Islet of Langerhans (tissue), 1 donor: Measurements from ENCODE around the gene KDM3B.

Source experiments
- FAIRE-seq: peaks from one replicate; lab custom pipeline; 2011; peaks lifted over from hg19 to GRCh38; lab: Jason Lieb, UNC

KDM3B gene

DNA sequence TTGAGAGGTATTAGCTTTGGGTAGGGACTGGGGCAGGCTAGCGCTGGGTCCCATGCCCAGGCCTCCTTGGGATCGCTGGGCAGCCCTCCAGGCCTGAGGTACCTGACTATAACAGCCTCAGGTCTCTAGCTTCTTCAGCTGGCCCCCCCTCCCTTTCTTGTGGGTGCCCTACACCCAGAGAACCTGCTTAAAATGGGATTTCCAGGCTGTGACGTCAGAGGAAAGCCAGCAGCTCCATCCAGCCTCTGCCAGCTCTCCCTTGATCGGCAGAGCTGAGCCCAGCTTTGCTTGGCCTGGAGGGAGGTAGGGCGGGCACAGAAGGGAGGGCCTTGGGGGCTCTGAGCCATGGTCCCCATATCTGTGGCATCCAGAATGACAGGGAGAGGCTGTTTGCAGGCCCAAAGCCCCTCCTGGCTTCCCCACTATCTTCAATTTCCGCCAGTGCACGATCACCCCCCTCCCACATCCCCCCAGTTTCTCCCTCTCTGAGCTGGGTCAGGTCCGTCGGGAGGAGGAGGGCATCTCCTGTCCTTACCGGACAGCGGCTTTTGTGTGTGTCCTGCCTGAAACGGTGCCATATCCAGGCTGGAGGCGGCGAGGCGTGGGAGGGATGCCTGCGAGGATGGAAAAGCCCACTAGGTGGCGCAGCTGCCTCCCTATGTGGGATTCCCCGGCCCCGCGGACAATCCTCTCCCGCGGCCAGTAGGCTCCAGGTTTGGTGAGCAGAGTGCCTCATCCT is 97.2 kb downstream of the KDM3B start:
- FAIRE-seq: no peak

DNA sequence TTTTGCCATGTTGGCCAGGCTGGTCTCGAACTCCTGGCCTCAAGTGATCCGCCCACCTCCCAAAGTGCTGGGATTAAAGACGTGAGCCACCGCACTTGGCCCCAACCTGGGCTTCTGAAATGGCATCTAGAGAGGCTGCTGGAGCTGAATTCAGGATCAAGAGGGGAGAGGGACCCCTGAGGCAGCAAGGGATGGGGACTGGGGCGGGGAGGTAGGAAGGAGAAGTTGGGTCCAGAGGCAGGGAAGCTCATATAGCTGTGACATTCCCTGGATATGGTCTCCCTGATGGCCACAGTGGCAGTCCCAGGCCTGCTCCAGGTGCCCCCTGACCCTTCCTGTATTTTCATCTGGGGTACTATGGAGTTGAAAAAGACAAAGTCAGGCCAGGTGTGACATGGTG is 98.5 kb downstream of the KDM3B start:
- FAIRE-seq: no peak

DNA sequence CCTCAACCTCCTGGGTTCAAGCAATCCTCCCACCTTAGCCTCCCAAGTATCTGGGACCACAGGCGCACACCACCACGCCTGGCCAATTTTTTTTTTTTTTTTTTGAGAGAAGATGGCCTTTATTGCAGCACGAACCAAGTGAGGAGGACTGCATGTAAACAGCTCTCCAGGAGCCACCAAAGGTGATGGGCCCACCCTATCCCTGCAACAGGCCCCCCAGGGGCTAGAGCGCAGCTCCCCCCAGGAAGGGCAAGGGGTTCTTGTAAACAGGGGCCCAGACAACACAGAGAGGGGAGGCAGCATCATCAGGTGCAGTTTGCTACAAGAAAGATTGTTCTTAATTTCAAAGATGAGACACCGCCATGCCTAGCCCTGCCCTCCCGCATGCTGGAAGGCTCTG is 100.2 kb downstream of the KDM3B start:
- FAIRE-seq: no peak

DNA sequence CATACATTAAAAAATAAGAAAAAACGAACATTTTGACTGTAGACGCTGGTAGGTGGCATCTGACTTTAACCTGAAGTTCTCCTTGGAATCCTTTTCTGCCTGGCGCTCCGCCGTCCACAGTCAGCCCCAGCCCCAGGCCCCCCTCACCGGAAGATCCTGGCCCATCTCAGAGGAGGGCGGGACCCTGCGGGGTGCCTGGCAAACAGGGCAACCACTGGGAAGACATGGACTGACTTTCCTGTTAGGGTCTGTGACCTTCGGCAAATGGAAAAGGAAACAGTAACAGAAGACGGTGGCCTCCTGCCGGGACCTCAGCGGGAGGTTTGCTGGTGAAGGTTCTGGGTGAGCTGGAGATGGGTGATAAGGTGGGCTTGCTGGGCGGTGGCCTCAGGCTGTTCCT is 101.1 kb downstream of the KDM3B start:
- FAIRE-seq: no peak

DNA sequence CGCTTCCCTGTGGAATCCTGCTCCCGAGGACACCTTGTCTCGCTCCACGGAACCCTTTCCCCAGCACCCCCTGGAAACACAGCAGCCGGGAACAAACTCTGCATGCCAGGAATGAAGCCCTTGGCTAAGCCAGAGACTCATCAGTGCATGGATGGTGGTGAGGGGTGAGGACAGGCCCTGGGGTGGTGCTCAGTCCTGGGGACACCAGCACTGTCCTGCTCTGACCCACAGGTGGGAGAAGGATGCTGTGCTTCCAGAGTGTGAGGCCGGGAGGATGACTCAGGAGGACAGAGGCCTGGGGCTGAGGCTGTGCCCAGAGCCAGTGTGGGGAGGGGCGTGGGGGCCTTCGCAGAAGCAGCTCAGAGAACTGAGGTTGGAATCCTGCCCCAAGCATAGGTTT is 101.6 kb downstream of the KDM3B start:
- no peak for FAIRE-seq

DNA sequence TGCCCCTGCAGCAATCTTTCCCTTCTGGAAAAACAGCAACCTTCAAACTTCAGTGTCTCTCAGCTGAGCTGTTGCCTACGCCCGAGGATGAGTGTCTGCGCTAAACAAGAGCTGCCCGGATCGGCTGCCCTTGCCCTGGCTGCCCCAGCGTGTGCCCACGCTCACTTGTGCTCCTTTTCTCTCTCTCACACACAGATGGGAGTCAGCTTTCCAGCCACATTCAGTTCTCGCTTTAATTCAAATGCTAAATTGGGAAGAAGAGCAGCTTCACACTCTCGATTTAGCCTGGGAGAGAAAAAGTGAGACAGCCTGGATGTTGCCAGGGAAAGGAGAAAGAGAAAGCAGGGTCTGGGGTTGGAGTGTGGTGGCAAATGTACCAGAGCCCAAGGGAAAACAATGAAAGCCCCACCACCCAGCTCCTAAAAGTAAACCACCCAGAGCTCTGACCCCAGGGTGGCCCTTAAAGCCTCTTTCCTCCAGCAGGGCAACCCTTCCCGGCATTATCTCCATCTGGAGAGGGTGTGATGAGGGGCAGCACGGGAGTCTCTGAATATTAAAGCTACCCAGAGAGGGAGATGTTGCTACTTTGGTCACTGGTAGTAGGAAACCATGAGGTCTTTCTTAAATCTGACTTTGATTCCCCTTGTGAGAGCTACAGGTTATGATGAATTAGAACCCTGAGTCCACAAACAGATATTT is 102.9 kb downstream of the KDM3B start:
- no peak for FAIRE-seq

DNA sequence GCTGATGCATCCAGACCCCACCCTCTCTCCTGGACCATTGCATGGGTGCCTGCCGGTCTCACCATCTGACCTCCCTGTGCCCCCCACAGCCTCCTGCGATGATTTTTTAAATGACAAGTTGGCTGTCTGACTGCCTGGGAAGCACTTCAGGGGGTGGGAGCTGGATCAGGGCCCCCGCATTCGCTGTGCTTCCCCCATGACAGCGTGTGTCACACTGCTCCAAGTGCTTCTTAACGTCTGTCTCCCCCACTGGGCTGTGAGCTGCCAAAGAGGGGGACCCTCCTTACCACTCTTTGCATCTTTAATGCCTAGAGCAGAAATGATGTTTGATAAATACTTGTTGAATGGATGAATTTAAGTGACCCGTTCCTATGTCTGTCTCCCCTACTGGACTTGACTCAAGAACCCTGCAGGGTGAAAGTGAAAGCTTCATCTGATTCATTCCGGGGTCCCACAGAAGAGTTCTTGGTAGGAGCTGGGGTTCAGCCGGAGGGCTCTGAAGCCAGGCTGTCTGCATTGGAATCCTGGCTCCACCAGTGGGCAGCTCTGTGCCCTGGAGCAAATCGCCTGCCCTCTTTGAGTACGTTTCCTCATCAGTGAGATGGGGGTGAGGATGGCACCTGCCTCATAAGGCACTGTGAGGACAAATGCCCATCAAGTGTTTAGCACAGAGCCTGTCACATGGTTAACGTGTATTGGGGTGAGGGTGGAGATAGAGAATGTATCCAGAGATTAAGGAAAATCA is 105.2 kb downstream of the KDM3B start:
- FAIRE-seq: no peak

DNA sequence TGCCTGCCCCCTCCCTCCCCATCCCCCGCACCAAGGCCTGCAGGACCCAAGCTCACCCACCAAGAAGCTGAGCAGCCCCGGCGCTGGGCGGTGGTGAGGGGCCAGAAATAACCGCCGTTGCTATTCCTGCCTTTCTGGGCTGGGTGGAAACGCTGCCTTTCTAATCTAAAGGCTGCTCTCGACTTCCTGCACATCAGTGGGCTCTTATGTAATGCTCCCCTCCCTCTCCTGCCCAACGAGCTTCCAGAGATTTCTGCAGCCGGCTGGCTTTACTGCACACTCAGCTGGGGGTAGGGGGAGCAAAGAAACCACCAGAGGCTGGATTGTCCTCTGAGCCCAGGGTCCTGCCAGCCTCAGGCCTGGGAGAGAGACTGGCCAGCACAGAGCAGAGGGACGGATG is 105.9 kb downstream of the KDM3B start:
- no peak for FAIRE-seq

DNA sequence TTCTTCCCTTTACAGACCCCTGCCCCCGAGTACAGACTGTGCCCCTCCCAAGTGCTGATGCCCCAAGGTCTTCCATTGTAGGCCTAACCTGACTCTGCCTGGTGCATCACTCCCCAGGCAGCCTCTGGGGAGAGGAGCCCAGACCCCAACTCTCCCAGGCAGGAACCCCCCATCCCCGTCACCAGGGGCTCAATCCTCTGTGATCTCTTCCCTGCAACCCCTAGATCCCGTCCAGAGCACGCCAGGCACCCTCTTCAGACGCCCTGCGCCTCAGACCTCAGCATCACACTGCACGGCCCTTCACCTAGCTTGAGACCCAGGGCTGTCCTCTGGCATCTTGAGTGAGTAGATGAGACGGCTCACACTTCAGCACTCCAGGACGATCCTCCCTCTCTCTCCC is 106.4 kb downstream of the KDM3B start:
- FAIRE-seq: no peak

DNA sequence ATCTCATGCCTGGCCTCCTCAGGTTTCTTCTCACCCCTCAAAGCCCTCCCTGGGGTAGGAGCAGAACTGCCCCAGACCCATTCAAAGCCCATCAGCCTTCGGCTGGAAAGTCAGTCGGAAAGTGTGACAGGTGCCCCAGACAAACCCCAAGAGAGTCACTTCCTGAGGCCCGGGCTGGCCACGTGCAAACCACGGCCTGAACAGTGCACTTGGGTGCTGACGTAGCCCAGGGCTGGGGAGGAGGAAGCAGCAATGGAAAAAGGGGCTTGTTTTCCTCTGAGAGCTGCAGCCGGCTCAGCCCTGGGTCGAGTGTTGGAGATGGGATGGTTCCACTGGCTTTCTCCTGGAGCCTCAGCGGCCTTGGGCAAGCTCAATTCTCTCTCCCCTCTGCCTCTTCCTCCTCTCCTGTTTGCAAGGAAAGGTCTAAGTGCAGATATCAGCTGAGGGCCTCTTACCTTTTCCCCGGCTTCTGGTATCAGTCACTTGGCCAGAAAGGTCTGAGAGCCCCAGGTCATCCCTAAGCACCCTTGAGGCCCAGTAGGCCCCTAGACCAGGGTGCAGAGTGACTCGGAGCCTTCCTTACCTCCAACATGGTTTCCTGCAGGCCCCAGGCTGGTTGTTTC is 106.9 kb downstream of the KDM3B start:
- no peak for FAIRE-seq

DNA sequence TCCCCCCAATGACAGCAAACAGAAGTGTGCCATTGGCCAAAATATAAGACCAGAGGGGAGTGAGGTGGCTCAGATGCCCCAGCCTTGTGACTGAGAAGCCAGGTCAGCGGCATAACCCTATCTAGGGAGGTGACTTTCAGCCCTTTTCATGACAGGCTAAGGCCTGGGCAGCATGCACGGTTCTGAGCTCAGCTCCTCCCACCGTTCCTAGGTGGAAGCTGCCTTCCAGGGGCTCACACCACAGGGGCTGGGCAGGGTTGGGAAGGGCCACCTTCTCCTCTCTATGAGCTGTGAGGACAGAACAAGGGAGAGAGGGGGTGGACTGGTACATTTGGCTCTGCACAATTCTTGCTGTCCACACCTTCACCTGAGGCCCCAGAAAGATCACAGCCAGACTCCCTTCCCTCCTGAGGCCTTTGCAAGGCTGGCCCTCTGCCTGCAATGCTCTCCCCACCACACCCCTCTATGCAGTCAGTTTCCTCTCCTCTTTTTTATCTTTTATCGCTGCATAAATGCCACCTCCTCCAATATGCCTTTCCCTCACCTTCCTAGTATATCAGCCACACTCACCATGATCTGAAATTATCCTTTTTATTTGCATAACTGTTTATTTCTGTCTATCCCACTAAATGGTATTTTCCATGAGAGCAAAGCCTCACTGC is 107.7 kb downstream of the KDM3B start:
- FAIRE-seq: no peak

DNA sequence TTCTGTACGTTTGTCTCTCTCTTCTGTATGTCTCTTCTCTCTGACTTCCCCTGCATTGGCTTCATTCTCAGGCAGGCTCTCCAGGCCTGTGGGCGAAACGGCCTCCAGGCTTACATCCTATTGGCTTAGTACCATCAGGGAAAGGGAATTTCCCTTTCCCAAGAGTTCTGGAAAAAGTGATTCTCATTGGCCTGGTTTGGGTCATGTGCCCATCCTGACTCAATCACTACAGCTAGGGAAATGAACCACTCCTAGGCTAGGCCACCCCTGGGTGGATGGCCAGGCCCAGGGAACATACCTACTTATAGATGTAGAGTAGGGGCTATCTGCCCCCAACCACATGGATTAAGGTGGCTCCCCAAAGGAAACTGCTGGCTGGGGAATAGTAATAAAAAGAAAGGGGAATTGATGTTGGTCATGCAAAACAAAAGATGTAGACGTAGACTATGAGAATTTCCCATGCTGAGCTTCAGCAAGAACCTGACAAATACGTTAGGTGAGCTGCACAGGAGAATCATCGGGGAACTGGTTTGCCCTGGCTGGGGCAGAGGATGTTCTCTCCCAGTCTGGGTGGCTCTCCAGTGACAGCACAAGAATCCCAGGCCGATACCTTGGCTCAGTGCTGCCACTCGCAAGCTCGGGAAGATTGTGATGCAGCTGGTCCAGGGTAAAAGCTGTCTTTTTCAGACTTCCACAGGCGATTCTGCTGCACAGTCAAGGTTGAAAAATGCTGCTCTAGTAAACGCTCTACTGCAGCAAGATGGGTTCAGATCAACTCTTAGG is 109.0 kb downstream of the KDM3B start:
- no peak for FAIRE-seq

DNA sequence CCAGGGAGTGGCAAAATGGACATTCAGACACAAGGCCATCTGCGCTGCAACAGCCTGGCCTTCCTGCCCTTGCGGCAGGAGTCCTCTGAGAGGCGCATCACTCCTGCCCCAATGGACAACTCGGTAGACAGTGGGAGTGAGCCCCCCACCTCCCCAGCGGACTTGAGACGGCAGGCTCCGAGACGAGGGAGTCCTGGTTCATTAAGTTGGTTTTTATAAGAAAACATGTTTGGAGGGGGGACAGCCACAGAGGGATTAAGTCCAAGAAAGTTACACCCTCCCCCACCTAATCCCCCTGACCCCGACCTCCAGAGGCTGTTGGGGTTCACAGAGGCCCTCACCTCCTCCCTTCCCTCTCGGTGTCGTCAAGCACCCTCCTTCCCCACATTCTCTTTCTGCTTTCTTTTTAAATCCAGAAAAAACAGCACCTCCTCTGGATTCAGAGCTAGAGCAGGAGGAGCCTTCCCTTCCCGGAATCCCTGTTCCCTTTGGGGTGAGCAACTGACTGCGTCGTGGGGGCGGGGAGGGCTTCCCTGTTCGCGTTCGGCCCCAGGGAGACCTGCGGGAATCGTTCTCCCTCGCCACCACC is 111.0 kb downstream of the KDM3B start:
- no peak for FAIRE-seq

DNA sequence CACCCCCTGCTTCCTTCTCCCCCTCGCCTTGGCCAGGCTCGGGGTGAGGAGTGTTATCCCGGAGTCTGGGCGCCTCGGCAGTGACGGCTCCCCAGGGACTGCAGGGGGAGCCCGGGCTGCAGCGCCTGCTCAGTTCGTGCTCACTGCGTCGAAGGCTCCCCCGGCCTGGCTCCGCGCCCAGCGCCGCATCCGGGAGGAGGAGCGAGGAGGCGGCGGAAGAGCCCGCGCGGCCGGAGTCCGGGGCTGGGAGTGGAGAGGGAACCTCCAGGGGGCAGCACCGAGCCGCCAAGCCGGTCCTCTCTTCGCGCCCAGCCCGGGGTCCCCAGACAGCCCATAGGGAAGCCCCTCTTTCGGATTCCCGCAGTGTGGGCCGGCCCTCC is 111.5 kb downstream of the KDM3B start:
- no peak for FAIRE-seq

DNA sequence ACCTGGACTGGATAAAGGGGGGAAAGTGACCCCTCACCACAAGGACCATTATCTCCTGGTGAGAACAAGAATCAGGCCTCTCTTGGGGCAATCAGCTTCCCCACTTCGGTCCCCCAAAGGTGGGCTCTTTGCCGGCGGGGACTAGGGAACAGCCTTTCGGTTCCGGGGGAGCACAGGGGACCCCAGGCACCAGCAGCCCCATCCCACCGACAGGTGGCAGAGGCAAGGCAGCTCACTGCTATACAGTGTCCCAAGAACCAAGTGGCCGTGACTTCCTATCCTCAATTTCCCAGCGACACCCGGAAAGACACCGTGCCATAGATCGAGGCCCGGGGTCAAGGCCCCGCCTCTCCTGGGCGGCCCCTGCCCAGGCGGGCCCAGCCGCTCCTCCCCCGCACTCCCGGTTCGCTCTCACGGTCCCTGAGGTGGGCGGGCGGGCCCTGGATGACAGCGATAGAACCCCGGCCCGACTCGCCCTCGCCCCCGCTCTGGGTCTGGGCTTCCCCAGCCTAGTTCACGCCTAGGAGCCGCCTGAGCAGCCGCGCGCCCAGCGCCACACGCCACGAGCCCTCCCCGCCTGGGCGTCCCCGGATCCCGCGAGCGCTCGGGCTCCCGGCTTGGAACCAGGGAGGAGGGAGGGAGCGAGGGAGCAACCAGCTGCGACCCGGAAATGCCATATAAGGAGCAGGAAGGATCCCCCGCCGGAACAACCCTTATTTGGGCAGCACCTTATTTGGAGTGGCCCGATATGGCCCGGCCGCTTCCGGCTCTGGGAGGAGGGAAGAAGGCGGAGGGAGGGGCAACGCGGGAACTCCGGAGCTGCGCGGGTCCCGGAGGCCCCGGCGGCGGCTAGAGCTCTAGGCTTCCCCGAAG is 112.1 kb downstream of the KDM3B start:
- FAIRE-seq: no peak

DNA sequence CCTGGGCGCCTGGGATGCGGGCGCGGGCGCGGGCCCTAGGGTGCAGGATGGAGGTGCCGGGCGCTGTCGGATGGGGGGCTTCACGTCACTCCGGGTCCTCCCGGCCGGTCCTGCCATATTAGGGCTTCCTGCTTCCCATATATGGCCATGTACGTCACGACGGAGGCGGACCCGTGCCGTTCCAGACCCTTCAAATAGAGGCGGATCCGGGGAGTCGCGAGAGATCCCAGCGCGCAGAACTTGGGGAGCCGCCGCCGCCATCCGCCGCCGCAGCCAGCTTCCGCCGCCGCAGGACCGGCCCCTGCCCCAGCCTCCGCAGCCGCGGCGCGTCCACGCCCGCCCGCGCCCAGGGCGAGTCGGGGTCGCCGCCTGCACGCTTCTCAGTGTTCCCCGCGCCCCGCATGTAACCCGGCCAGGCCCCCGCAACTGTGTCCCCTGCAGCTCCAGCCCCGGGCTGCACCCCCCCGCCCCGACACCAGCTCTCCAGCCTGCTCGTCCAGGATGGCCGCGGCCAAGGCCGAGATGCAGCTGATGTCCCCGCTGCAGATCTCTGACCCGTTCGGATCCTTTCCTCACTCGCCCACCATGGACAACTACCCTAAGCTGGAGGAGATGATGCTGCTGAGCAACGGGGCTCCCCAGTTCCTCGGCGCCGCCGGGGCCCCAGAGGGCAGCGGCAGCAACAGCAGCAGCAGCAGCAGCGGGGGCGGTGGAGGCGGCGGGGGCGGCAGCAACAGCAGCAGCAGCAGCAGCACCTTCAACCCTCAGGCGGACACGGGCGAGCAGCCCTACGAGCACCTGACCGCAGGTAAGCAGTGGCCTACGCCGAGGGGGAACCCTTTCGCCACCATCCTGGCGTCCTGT is 113.0 kb downstream of the KDM3B start, which contains the start of gene EGR1:
EGR1 (plus strand) TSS at position 219 of the 864 bp plus-strand sequence; CDS start at position 502, 283 bp downstream.
- FAIRE-seq: peak; percentile 84

DNA sequence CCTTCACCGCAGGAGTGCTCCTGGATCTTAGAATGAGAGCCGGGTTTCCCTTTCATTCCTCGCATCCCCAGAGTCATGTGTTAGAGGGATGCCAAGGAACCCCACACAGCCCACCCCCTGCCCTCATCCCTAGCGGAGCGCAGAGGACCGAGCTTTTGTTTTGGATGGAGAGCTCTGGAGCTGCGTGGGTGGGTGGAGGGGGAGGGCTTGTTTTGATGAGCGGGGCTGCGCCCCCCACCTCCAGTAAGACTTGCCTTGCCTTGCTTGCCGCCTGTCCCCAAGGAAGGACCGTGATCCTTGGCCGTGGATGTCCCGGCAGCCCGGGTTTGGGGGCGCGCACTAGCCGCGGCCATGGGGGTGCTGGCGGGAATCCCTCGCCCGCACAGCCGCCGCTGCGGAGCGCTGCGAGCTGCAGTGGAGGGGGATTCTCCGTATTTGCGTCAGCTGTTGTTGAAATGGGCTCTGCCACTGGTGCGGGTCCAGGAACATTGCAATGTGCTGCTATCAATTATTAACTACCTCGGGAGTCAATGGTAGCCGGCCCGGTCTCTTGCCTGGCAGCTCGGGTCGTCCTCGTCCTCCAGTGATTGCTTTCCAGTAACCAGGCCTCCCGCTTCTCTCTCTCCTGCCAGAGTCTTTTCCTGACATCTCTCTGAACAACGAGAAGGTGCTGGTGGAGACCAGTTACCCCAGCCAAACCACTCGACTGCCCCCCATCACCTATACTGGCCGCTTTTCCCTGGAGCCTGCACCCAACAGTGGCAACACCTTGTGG is 113.8 kb downstream of the KDM3B start:
- no peak for FAIRE-seq
